ENCODE results near the gene RCAN2.

GRCh38 chr6:46199387-46199786 lies 291.9 kb downstream of the RCAN2 start:
- TF ChIP-seq CTCF (IDR thresholded peaks at IDR 0.05) = no peak
- no peak for TF ChIP-seq POLR2A (IDR thresholded peaks at IDR 0.05)
- no peak for TF ChIP-seq POLR2AphosphoS5 (IDR thresholded peaks at IDR 0.05)
- TF ChIP-seq EP300 (IDR thresholded peaks at IDR 0.05) = no peak
